AG10803 (cell line): ENCODE results near the gene DSG2.
"Not testable (repeated sequence)": the region's sequence is repeated elsewhere in the genome, so short reads cannot be mapped to it uniquely, and the experiment has no call there.

Source experiments
- DNase-seq: peaks from one replicate; pipeline ENCODE4 v3.0.0; 2010; ENCODE audit warnings: low read depth
- H3K4me3 ChIP-seq: 2 replicates; pipeline ENCODE4 v1.5.1; 2011; ENCODE audit warnings: mild to moderate bottlenecking, low read length, control low read depth
- TF ChIP-seq, protein P1 (sequence below): conservative IDR thresholded peaks from 2 replicates; pipeline ENCODE4 v1.5.1; 2011; ENCODE audit warnings: mild to moderate bottlenecking, low read length, control low read depth, inconsistent platforms

DSG2 gene

DNA sequence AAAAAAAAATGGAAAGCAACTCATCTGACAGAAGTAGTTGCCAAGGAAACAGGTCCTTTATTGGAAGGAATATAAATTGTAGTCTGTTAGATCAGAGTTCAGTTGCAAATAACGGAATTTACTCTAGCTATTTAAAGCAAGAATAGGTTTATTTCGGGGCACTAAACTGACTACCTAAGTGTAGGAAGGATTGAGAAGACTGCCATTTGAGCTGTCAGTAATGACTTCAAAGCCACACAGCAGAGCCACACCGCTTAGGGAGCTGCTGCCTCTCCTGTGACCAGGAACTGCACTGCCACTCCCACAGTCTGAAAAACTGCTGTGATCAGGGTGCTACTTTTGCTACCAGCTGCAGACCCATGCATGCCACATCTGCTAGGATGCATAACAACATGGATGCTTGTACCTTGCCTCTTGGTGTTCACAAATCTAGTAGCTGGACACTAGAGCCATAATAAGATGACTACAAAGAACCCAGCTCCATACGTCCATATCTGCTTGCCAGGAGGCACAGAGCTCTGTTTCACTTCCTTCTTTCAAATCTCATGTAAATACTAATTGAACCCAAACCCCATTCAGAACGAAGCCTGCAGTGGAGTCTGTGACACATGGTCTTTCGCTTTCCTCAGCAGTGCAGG, 2.2 kb downstream of the DSG2 start:
- TF ChIP-seq, protein P1, sequence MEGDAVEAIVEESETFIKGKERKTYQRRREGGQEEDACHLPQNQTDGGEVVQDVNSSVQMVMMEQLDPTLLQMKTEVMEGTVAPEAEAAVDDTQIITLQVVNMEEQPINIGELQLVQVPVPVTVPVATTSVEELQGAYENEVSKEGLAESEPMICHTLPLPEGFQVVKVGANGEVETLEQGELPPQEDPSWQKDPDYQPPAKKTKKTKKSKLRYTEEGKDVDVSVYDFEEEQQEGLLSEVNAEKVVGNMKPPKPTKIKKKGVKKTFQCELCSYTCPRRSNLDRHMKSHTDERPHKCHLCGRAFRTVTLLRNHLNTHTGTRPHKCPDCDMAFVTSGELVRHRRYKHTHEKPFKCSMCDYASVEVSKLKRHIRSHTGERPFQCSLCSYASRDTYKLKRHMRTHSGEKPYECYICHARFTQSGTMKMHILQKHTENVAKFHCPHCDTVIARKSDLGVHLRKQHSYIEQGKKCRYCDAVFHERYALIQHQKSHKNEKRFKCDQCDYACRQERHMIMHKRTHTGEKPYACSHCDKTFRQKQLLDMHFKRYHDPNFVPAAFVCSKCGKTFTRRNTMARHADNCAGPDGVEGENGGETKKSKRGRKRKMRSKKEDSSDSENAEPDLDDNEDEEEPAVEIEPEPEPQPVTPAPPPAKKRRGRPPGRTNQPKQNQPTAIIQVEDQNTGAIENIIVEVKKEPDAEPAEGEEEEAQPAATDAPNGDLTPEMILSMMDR, result no peak
- no peak for DNase-seq
- H3K4me3 ChIP-seq, result no peak overlapping the region

DNA sequence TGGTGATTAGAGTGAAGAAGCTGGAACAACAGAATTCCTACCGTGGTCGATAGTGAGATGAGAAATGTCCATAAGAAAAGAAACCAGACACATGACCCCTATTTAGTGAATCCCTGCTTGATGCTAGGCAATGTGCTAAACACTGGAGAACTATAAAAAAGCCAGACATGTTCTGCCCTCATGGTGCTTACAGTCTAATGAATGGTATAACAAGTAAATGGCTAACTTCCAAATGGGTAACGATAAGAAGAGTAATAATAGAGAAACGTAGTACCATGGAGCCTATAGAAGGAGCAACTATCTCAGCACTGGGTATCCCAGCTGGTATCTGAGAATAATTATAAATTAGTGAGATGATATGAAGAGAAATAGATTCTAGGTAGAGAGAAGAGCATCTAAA, 5.0 kb downstream of the DSG2 start:
- no peak overlapping the region for H3K4me3 ChIP-seq
- no peak for DNase-seq
- TF ChIP-seq, protein P1, result no peak

DNA sequence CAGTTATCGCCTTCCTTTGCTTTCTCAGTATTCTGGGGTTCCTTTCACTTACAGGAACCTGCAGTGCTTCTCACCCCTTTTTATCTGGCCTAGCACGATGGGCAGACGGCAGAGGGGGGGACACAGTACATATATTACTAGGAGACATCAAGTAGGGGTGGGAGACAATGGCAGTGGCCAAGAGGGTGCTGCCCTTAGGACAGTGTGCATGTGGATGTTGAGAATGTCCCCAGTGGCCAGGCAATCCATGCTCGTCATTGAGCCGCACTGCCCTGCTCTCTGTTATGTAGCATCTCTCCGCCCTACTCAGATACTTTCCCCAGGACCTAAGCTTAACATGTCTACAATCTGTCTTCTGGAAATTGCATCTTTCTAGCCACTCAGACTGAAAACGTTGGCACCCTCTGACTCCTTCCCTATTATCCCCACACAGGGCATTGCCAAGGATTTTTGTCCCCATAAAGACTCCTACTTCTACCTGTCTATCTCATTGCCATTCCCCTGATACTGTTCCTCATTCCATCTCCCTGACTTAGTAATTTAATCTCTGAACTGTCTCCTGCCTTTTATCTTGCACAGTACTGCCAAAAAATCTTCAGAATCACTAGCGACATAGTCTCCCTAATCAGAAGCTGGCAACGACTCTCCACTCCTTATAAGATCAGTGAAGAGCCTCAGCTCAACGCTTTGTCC, 6.6 kb downstream of the DSG2 start:
- H3K4me3 ChIP-seq, result no peak overlapping the region
- no peak for DNase-seq
- TF ChIP-seq, protein P1, result no peak

DNA sequence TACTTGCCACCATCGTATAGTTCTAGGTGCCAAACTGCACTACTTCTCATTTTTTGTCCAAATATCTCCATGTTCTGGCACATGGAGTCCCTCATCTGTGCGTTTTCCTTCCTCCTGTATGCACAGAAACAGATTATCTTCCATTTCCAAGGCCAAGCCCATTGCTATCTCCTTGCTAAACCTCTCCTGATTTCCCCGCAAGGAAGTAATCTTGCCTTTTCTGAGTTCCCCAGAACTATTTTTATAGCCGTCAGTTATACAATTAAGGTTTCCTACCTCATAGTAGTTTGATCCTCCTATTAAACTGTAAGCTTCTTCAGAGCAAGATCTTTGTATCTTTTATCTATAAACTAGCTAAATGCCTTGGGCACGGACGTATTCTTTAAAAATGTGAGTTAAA, 7.2 kb downstream of the DSG2 start:
- H3K4me3 ChIP-seq, result no peak overlapping the region
- TF ChIP-seq, protein P1, result no peak
- DNase-seq, result no peak

DNA sequence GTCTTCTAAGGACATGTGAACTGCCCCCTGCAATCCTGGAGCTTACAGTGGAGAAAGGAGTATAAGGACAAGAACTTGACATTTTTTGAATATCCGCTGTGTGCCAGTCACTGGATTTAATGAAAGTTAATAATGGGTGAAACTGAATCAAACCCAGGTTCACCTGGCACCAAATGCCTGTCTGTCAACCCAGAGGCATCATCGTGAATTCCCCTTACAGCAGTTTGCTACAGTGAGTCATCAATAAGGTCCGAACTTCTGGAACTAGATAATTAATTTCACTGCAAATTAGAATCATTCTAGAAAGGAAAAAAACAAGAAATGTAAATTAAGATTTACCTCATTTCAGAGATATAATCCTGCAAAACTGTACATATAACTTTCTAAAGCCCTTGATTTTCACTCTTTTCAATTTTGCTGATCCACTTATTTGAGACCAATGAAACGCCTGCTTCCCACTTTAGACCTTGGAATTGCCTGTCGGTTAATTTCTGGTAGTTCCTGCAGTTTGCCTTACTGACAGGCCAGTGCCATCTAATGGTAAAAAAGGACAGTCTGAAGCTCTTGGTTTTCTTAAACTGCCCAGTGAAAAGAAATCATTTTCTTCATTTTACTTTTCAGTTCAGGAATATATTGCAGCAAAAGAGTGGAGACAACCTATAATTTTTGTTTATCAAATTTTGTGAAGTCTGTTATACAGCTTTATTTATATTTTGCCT, 8.2 kb downstream of the DSG2 start:
- TF ChIP-seq, protein P1, result peak; percentile 25; the same call in 1 of the 2 replicates
- DNase-seq, result peak; percentile 8
- H3K4me3 ChIP-seq, result no peak overlapping the region

DNA sequence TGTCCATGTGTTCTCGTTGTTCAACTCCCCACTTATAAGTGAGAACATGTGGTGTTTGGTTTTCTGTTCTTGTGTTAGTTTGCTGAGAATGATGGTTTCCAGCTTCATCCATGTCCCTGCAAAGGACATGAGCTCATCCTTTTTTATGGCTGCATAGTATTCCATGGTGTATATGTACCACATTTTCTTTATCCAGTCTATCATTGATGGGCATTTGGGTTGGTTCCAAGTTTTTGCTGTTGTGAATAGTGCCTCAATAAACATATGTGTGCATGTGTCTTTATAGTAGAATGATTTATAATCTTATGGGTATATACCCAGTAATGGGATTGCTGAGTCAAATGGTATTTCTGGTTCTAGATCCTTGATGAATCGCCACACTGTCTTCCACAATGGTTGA, 9.1 kb downstream of the DSG2 start:
- DNase-seq, H3K4me3 ChIP-seq: not testable (repeated sequence)

DNA sequence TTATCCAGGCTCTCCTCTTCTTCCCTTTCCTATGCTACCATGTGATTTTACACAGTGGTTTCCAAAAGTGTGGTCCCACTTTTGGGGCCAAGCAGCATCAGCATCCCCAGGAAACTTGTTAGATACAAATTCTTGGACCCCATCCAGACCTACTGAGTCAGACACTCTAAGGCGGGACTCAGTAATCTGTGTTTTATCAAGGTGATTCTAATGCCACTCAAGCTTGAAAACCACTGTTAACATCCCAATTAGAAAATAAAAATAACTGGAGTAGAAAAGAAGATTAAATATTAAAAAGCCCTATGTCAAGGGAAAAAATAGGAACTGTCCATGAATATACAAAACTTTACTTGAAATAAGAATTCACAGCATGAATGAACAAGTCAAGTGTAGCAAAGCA, 10.8 kb downstream of the DSG2 start:
- TF ChIP-seq, protein P1, result no peak
- no peak for DNase-seq
- no peak overlapping the region for H3K4me3 ChIP-seq
